ENCODE measurements around the gene SPDYE2B.
"Not testable (repeated sequence)": the region's sequence is repeated elsewhere in the genome, so short reads cannot be mapped to it uniquely, and the experiment has no call there.

SPDYE2B gene

GRCh38 chr7:102698962-102699750 lies 49.0 kb downstream of the SPDYE2B start:
- not testable (repeated sequence) for DNase-seq (ENCODE audit: low spot score)

Small RNA genes lying within 50 kb of the gene (small RNA-seq; reads per million reads assigned to genes)
- gene AC105052.3 (0 reads per million in 2 experiments), gene UPK3BL1 (0 reads per million in 2 experiments)
